ENCODE data around the gene DSCAM.

Gene DSCAM

GRCh38 chr21:40751221-40751620, 95.7 kb downstream of the DSCAM start:
- Histone ChIP-seq H3K27ac (replicated peaks) (no peak overlapping the region), H3K27me3 (ENCODE audit: insufficient read depth, poor library complexity, severe bottlenecking) (peaks cover 7% of the 10 kb centered on the region), H3K4me3 (replicated peaks; ENCODE audit: insufficient read depth, low read length) (no peak overlapping the region)
- no peak for DNase-seq (ENCODE audit: low read depth in 1 of 2, low spot score in 1 of 2)
- no peak for TF ChIP-seq POLR2AphosphoS5 (IDR thresholded peaks at IDR 0.05; ENCODE audit: low read depth)
- no peak for TF ChIP-seq REST (IDR thresholded peaks at IDR 0.05; ENCODE audit: insufficient replicate concordance, low read depth)
- no peak for TF ChIP-seq SPI1 (IDR thresholded peaks at IDR 0.05; ENCODE audit: borderline replicate concordance, low read depth)
- TF ChIP-seq GABPA (IDR thresholded peaks at IDR 0.05; ENCODE audit: low read depth), result no peak
- no peak for TF ChIP-seq CTCF (IDR thresholded peaks at IDR 0.05; ENCODE audit: insufficient read depth, low read length)

- Histone ChIP-seq H3K27ac (replicated peaks) (no peak overlapping the region), H3K4me3 (replicated peaks; ENCODE audit: insufficient read depth, low read length) (no peak overlapping the region), H3K27me3 (ENCODE audit: insufficient read depth, poor library complexity, severe bottlenecking) (peaks cover 9% of the 10 kb centered on the region)
- TF ChIP-seq POLR2AphosphoS5 (IDR thresholded peaks at IDR 0.05; ENCODE audit: low read depth) (no peak), GABPA (IDR thresholded peaks at IDR 0.05; ENCODE audit: low read depth) (no peak), SPI1 (IDR thresholded peaks at IDR 0.05; ENCODE audit: borderline replicate concordance, low read depth) (no peak), REST (IDR thresholded peaks at IDR 0.05; ENCODE audit: insufficient replicate concordance, low read depth) (no peak), CTCF (IDR thresholded peaks at IDR 0.05; ENCODE audit: insufficient read depth, low read length) (no peak)
- no peak for DNase-seq (ENCODE audit: low read depth in 1 of 2, low spot score in 1 of 2)
Measured at GRCh38 chr21:40736145-40736544, 110.8 kb downstream of the DSCAM start.

GRCh38 chr21:40733024-40733397, 113.9 kb downstream of the DSCAM start:
- no peak for DNase-seq (ENCODE audit: low read depth in 1 of 2, low spot score in 1 of 2)
- TF ChIP-seq CTCF (IDR thresholded peaks at IDR 0.05; ENCODE audit: insufficient read depth, low read length) (no peak), GABPA (IDR thresholded peaks at IDR 0.05; ENCODE audit: low read depth) (no peak), SPI1 (IDR thresholded peaks at IDR 0.05; ENCODE audit: borderline replicate concordance, low read depth) (no peak), POLR2AphosphoS5 (IDR thresholded peaks at IDR 0.05; ENCODE audit: low read depth) (no peak), REST (IDR thresholded peaks at IDR 0.05; ENCODE audit: insufficient replicate concordance, low read depth) (no peak)
- peaks cover 9% of the 10 kb centered on the region for H3K27me3 ChIP-seq (ENCODE audit: insufficient read depth, poor library complexity, severe bottlenecking)
- H3K27ac ChIP-seq (replicated peaks), result no peak overlapping the region
- no peak overlapping the region for H3K4me3 ChIP-seq (replicated peaks; ENCODE audit: insufficient read depth, low read length)
